Measurements from ENCODE around the gene TBX4. TPM values are rescaled to one million over a fixed set of nuclear protein-coding genes. Genes with fewer than 3 reads are reported as not detected.

TBX4 gene
- 1 to 10 TPM in 2 of 4 donors, not detected in 2; 1.1 to 4.7 TPM for total RNA-seq

DNA sequence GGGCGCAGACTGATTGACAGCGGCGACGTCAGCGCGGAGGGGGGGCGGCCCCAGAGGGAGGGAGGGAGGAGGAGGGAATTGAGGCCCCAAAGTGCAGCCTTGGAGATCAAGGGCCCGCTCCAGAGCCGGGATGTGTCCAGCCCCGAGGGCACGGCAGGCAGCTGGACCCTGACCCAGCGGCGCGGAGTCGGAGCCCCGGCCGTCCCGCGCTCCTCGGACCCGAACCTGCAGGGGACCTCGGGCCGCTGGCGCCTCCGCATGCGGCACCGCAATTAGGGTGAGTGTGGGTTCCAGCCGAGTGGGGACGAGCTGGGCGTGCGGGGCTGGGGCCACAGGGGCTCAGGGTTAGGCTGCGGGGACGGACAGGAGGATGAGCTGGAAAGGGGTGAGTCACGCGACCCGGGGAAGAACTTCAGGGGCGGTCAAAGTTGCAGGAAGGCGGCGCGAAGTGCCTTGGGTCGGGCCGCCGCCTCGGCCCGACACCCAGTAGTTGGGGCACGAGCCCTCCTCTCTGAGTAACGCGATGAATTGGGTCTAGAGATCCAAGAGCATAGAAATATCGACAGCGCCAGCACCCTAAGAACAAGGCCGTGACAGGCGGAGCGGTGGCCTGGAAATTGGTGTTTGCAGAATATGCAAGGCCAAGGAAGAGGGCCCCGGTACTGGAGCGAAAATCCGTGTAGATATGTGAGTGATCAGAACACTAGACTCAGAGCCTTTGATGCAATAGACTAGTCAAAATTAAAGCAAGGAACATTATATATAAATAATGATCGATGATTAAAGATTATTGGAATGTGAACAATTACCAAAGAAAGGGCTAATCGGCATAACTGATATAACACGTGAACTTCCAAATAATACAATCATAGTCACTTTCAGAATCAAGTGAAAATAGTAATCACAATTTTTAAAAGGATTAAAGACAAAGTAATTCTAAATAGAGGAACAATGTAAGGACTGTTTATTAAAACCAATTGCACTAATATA, at the start of gene TBX4:
Gene TBX4, plus strand, starts transcription at position 122 of the 990 bp plus-strand sequence. CDS start 4,069 bp downstream, outside the sequence.
- TF ChIP-seq, protein P1, sequence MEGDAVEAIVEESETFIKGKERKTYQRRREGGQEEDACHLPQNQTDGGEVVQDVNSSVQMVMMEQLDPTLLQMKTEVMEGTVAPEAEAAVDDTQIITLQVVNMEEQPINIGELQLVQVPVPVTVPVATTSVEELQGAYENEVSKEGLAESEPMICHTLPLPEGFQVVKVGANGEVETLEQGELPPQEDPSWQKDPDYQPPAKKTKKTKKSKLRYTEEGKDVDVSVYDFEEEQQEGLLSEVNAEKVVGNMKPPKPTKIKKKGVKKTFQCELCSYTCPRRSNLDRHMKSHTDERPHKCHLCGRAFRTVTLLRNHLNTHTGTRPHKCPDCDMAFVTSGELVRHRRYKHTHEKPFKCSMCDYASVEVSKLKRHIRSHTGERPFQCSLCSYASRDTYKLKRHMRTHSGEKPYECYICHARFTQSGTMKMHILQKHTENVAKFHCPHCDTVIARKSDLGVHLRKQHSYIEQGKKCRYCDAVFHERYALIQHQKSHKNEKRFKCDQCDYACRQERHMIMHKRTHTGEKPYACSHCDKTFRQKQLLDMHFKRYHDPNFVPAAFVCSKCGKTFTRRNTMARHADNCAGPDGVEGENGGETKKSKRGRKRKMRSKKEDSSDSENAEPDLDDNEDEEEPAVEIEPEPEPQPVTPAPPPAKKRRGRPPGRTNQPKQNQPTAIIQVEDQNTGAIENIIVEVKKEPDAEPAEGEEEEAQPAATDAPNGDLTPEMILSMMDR (IDR thresholded peaks at IDR 0.05; ENCODE audit: low read depth): no peak

DNA sequence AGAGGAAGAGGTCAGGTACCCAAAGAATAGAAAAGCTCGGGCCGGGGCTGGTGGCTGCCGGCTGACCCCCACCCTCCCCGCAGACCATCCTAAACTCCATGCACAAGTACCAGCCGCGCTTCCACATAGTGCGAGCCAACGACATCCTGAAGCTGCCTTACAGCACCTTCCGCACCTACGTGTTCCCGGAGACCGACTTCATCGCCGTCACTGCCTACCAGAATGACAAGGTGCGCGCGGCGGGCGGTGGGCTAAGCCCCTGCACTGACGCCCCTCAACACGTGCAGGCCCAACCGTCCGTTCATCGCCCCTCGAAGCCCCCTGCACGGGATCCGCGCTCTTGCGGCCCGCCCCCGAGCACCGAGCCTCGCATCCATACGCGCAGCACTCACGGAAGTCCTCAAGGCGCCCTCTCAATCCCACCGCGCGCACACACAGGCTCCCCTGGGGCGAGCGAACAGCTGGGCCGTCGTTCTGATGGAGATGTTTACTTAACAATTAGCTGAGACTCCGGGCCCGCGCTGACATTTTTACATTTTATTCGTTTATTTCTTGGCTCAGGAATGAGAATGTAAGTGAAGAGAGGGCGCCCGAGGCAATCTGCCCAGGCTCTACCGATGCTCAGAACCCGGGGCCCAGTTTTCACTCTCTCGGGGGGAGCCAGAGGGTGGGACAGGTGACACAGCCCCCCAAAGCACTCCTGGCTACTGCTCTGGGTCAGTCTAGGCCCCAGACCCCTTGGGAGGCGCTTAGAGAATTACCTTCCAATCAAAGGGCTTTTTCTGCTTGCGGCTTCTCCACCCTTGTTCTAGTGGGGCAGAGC, 49.0 kb upstream of the TBX4 start:
- TF ChIP-seq, protein P1 (IDR thresholded peaks at IDR 0.05; ENCODE audit: low read depth): peak; percentile 73

DNA sequence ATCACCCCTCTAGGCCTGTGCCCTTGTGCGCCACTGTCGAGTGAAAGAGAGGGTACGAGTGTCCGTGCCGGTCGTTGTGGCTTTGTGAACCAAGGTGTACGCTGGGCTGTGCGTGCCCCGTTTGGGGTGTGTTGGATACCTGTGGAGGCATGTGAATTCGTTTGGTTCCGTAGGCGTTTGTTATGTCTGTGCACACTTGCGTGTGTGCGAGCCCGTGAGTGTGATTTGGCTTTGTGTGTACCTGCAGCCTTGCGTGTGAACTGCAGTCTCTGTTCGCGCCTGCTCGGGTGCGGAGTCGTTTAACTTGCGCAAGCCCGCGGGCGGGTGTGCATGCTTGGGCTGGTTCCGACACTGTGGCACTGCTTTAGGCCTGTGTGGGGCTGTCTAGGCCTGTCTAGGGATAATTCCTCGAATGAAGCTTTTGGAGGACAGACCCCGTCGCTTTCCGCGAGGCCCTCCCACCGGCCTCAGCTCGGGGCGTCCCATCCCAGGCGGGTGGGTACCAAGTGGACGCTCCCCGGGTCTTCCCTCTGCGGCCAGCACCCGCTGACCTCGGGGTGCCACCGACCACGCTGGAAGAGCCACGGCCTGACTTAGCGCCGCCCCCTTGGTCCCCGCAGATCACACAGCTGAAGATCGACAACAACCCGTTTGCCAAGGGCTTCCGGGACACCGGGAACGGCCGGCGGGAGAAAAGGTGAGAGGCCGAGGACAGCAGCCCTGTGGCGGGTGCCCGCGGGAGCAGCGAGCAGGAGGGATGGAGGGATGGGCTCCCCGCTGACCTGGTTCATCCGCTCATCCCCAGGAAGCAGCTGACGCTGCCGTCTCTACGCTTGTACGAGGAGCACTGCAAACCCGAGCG, 48.2 kb upstream of the TBX4 start:
- TF ChIP-seq, protein P1 (IDR thresholded peaks at IDR 0.05; ENCODE audit: low read depth): no peak

DNA sequence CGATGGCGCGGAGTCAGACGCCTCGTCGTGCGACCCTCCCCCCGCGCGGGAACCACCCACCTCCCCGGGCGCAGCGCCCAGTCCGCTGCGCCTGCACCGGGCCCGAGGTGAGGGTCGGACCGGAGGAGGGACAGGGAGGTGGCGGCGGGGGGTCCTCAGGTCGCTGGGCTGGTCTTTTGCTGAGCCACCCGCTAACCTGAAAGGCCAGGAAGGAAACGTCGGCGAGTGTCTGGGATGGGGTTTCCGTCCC, 47.6 kb upstream of the TBX4 start:
- TF ChIP-seq, protein P1 (IDR thresholded peaks at IDR 0.05; ENCODE audit: low read depth): no peak

DNA sequence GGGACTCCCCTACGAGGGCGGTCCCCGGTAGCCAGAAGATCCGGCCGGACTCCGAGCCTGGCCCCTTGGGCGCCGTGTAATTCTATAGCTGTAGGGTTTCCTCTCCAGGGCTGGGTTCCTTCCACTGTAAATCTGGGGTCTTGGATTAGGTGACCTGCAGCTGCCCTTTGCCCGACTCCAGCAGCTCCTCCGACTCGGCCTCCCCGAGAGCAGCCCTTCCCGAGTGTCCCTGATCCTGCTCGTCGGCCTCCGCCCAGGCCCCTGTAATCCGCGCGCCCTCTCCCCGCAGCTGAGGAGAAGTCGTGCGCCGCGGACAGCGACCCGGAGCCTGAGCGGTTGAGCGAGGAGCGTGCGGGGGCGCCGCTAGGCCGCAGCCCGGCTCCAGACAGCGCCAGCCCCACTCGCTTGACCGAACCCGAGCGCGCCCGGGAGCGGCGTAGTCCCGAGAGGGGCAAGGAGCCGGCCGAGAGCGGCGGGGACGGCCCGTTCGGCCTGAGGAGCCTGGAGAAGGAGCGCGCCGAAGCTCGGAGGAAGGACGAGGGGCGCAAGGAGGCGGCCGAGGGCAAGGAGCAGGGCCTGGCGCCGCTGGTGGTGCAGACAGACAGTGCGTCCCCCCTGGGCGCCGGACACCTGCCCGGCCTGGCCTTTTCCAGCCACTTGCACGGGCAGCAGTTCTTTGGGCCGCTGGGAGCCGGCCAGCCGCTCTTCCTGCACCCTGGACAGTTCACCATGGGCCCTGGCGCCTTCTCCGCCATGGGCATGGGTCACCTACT, 47.1 kb upstream of the TBX4 start:
- TF ChIP-seq, protein P1 (IDR thresholded peaks at IDR 0.05; ENCODE audit: low read depth): no peak

DNA sequence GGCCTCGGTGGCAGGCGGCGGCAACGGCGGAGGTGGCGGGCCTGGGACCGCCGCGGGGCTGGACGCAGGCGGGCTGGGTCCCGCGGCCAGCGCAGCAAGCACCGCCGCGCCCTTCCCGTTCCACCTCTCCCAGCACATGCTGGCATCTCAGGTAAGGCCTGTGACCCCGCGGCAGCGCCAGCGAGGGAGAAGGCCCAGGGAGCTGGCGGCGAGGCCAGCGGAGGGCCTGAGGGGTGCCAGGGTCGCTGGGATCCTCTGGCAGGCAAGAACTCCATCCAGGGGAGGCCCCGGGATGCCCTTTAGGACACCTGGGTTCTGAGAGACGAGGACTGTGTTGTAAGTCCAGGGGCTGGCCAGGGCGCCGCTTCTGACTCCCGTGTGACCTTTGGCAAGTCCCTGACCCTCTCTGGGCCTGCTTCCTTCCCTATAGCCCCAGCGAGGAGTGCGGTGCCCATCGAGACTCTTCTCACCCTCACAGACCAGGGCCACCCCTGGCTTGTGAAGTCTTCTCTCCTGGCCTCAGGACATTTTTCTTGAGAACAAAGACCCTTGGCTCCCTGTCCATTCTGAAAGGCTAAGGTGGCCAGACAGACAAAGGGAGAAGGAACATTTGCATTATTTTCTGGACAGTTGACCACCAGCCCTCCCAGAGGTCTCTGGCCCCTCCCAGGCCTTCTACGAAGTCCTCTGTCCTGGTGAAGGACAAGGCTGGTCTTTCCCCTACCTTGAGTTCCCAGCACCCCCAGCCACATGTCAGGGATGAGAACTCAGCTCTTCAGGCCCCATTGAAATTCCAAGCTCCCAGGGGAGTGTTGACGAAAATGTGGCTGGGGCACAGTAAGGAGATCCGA, 46.3 kb upstream of the TBX4 start:
- TF ChIP-seq, protein P1 (IDR thresholded peaks at IDR 0.05; ENCODE audit: low read depth): peak; percentile 84
